HG03064 (cell line): ENCODE data around the gene INSYN1.

Experiments used
- ATAC-seq: cut with Tn5 transposase; IDR thresholded peaks from one replicate; pipeline ENCODE4 v1.9.1; 2021; ENCODE audit warnings: low read depth; ENCODE audit not compliant: unreplicated experiment

INSYN1 gene

DNA sequence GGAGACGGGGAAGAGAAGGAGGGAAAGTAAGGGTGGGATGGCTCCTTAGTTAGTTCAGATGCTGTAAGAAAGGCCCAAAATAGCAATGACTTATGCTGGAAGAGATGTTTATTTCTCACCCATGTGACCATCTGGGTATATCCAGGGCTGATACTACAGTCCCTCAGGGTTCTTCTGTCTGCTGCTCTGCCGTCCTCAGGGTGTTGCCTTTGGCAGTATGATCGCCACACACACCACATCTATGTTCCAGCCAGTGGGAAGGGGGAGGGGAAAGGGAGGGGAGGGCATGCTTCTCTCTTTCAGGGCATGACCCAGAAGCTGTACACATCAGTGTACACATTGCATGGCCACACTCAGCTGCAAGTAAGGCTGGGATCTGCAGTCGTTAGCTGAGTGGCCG, 58.7 kb downstream of the INSYN1 start:
- ATAC-seq = no peak

DNA sequence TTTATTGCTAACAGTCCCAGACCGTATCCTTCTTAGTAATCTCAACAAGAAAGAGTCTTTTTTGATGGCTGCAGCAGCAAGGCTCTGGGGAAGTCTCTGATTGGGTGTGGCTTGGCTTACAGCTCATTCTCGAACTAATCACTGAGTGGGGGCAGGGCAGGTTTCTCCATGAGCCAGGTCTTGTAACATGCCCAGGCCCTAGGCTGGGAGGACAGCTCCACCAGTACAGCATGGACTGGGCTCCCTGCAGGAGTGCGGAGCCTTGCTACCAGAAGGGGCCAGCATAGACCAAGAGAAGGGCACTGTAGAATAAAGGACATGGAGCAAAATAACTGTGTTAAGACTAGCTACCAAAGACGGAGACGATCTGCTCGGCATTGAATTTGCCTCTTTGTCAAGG, 61.8 kb downstream of the INSYN1 start:
- no peak for ATAC-seq

DNA sequence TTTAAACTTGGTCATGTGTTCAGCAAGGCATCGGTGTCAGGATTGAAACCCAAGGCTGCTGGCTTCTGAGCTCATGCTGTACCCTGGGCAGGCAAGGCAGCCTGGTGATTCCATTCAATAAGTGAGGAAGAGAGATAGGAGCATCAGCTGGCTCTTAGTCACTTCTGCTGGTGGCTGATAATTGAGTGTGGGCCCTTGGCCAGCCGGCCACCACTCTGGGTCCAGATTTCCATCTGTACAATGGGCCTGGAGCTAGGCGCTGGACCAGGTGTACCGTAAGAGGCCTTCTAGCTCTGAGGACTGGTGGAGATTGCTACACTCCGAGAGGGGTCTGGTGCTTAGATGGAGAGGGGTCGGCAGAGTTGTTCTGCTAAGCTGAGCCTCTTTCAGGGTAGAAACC, 64.7 kb downstream of the INSYN1 start:
- ATAC-seq = no peak

DNA sequence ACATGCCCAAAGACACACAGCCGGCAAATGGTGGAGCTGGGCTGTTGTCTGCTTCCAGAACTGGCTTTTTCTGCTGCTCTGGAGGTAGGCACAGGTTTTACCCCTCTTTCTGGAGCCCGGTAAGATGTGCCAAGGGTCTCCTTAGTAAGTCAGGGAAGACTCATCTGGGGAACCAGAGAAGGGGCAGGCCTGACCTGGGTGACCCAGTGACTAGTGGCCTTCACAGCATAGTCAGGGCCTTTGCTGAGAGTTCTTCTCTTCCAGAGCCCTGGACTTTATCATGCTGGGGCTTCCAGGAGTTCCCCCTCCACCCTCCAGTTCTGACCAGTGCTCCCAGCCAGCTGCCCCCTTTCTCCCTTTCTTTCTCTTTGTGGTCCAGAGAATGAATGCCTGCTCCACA, 65.8 kb downstream of the INSYN1 start:
- ATAC-seq = no peak

DNA sequence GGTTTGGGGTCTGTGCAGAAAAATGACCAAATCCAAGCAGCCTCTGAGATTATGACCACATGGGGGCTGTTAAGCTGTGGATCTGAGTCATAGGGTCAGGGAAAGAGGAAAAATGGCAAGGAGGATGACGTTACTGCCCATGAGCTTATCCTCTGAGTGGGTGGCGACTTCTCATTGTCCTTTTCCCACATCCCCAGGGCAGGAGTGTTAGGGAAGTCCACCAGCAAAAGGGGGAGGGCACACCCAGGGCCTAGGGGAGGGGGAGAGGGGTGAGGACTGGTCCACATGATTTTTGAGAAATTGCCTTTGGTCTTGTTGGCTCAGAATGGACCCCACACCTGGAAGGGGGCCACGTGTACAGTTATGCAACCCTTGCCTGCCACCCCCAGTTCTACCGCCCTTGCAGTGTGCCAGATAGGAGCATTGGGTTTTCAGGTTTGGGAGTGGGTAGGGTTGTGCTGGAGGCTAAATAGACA, 66.3 kb downstream of the INSYN1 start:
- ATAC-seq = no peak

DNA sequence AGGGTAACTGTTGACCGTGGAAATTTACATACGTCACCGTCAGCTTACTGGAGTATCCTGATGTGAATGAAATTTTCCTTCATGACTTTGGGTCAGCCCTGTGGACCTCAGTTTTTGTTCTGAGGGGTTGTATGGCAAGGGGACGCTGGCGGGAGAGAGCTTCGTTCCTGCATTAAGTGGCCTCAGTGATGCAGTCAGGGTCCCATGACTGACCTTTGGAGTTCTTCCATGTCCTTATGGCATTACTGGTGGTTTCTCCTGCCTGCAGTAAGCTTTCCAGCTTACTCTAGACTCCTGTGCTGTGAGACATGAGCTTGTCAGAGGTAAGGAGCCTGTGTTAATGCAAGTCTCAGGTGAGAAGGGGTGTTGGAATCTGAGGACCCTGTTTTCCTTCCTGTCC, 67.2 kb downstream of the INSYN1 start:
- no peak for ATAC-seq
